WI38 (cell line): Measurements from ENCODE around the gene KIF15.
"Not testable (repeated sequence)": the region's sequence is repeated elsewhere in the genome, so short reads cannot be mapped to it uniquely, and the experiment has no call there.

Experiments
- H3K4me3 ChIP-seq: 2 replicates; pipeline ENCODE4 v1.5.1; 2011; ENCODE audit warnings: low read depth, mild to moderate bottlenecking, control low read depth, low read length
- CTCF ChIP-seq: IDR thresholded peaks from 2 replicates; pipeline ENCODE4 v1.5.1; 2012; ENCODE audit warnings: low read depth, mild to moderate bottlenecking, control low read depth, low read length

Gene KIF15

GRCh38 chr3:44842376-44842775, 80.8 kb downstream of the KIF15 start:
- no peak overlapping the region for H3K4me3 ChIP-seq
- no peak for TF ChIP-seq CTCF

DNA sequence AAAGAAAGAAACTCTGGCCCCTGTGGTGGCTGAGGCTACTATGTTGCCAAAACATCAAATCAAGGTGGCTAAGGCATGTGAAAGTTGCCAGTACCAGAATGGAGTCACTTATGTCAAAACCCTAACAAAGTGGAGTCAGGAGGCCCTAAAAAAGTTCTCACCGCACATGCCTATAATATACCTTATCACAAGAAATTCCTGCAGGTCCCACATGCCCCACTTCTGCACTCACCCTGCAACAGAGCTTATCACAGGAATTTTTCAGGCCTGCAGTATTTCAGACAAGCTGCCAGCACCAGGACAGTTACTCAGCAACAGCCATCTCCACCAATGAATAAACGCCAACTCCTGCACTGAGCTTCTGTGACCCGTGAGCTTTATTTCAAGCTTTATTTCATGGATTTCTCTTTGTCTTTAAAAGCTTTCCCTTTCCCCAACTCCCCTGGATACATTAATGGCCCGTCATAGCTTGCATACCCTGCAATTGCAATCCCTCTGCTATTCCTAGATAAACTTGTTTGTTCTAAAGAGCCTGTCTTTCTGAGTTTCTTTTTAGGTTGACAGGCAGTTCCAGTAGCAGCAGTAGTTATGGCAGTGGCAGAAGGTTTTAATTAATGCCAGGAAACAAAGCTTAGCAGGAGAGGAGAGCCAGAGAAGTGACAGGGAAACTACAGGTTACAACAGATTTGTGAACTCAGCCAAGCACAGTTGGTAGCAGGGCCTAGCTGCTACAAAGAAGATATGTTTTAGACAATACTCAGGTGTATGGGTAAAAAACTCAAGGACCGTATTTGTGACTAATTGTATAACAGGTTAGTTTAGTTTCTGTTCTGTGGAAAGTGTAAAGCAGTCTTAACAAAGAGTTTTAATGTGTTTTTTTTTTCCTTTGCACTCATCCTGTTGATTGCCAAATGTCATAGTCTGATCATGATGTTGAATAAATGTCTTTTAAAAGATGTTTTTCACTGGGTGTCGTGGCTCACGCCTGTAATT, 84.2 kb downstream of the KIF15 start:
- H3K4me3 ChIP-seq, result no peak overlapping the region
- no peak for TF ChIP-seq CTCF

DNA sequence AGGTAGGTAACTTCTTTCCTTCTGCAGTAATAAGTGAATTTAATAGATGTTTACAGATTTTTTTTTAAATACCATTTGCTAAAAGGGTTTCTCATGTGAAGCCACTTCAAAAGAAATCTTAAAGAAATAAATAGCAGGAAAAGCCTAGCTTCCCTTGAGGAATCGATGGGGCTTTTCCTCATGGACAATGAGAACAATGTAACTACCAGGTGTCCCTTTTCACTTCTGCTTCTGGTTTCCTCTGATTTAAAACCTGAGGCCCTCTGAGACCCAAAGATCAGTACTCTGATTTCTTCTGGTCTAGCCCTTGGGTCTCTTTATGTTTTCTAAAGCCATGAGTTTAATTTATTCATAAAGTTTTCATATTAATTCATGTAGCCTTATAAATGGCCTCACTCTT, 87.0 kb downstream of the KIF15 start:
- TF ChIP-seq CTCF, result no peak

DNA sequence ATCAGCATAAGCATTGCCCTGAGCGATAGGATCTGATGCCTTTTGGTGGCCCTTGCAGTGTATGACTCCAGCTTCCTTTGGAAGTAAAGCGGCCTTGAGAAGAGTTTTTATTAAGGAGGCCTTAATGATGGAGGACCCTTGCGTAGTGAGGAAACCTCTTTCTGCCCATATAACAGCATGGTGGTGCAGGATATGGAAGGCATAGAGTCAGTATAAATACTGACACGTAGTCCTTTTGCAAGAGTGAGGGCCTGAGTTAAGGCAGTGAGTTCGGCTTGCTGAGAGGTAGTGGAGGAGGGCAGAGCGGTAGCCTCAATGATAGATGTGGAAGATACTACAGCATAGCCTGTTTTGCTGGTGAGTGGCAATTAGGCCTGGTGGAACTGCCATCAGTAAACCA, 95.1 kb downstream of the KIF15 start:
- H3K4me3 ChIP-seq, result not testable (repeated sequence)

More for the DNA sequence above, 87.0 kb downstream of the KIF15 start:
- no peak overlapping the region for H3K4me3 ChIP-seq

- H3K4me3 ChIP-seq, result no peak overlapping the region
- TF ChIP-seq CTCF, result no peak
Observed at GRCh38 chr3:44860117-44860516, 98.5 kb downstream of the KIF15 start.

DNA sequence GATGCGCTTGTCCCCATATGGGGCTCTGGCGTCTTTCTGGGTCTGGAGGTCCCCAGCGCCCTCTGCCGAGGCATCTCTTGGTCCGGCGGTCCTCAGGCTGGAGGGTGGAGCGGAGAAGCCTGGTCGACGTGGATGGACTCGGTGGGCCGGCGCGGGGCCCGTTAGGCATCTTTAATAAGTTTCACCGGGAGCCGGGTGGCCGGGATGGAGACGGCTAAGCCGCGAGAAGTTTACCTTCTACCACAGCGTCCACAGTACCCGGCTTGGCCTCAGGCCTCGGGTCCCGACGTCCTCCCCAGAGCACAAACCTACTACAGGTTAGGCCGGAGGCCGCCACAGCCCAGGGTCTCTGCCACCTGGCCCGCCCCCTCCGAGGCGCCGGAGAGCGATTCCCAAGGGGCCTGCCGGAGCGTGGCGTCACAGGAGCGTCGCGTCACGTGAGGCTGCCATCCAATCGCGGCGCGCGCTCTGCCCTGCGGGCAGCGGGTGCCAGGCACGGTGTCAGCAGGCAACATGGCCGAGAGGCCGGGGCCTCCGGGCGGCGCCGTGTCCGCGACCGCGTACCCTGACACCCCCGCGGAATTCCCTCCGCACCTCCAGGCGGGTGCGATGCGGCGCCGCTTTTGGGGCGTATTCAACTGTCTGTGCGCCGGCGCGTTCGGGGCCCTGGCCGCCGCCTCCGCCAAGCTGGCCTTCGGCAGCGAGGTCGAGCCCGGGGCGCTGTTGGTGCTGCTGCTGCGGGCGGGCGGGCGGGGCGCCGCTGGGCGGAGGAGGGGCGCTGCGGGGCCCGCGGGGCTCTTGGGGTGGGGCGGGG, 100.0 kb downstream of the KIF15 start, which contains the start of gene TMEM42:
TSS of gene TMEM42 (plus strand) at position 501 of the 814 bp plus-strand sequence. CDS start at position 514, 13 bp downstream.
- TF ChIP-seq CTCF, result peak; percentile 19
- peak within 1 kb of the TSS; percentile 73 for H3K4me3 ChIP-seq

GRCh38 chr3:44862226-44862637, 100.6 kb downstream of the KIF15 start:
- no peak for TF ChIP-seq CTCF
- H3K4me3 ChIP-seq, result peak overlapping the region; percentile 73
